COLO668 (cell line): ENCODE data around the gene VPS51.
A peak's percentile ranks its signal among the peaks of the same experiment; 100 is the strongest.
"Not testable (repeated sequence)": the region's sequence is repeated elsewhere in the genome, so short reads cannot be mapped to it uniquely, and the experiment has no call there.

Experiments
- DNase-seq: peaks from one replicate; lab custom pipeline; 2025; ENCODE audit not compliant: unreplicated experiment; lab: John Stamatoyannopoulos, UW

The VPS51 gene

GRCh38 chr11:65118097-65118837, 22.3 kb downstream of the VPS51 start:
- no peak for DNase-seq

DNA sequence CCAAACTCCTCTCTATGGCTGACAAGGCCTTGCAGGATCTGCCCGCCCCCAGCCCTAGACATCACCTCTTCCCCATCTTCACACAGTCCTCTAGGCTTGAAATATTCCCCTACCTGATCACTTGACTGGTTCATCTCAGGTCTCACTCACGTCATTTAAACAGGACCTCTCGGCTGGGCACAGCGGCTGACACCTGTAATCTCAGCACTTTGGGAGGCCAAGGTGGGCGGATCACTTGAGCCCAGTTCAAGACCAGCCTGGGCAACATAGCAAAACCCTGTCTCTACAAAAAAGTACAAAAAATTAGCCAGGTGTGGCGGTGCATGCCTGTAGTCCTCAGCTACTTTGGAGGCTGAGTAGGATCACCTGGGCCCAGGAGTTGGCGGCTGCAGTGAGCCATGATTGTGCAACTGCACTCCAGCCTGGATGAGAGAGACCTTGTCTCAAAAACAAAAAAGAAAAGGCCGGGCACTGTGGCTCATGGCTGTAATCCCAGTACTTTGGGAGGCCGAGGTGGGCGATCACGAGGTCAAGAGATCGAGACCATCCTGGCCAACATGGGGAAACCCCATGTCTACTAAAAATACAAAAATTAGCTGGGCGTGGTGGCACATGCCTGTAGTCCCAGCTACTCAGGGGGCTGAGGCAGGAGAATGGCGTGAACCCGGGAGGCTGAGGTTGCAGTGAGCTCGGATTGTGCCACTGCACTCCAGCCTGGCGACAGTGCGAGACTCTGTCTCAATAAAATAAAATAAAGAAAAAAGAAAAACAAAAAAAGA, 23.1 kb downstream of the VPS51 start:
- not testable (repeated sequence) for DNase-seq

DNA sequence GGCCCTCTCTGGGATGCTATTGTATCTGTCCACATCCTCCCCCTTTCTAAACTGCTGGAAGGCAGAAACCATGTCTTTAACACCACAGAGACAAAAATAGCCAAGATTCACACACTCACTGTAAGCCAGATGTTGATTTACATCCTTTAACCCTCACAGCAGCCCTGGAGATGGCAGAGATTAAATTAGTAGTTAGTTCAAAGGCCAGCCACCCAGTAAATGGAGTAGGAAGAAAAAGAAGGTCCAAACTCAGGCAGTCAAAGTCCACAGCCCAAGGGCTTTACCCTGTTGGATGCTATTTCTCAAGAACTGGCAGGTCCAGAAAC, 23.6 kb downstream of the VPS51 start:
- no peak for DNase-seq

DNA sequence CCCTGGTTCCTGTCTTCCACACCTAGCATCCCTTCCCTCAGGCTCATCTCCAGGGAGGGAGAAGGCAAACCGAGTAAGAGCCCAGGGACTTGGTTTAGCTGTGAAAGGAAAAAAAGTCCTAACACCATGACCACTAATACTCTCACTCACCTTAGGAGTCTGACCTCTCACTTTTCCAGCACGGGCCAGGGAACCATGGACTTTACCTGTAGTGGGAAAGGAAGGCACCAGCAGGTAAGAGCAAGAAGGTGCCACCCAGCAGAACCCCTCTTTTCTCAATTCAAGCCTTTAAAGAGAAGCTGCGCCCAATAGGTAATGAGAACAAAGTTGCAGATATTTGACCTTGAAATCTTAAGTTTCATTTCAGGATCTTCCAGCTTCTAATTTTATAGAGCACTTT, 24.8 kb downstream of the VPS51 start:
- no peak for DNase-seq

- peak; percentile 34 for DNase-seq
Observed at GRCh38 chr11:65121447-65121864, 25.4 kb downstream of the VPS51 start.

- peak; percentile 98 for DNase-seq
Observed at GRCh38 chr11:65121865-65122696, 26.1 kb downstream of the VPS51 start, which contains the start of the genes FAU and MRPL49. Gene FAU (minus strand): TSS chr11:65122134. CDS start chr11:65121813, 321 bp downstream. Gene MRPL49 (plus strand): TSS chr11:65122321. CDS start chr11:65122347, 26 bp downstream.

DNA sequence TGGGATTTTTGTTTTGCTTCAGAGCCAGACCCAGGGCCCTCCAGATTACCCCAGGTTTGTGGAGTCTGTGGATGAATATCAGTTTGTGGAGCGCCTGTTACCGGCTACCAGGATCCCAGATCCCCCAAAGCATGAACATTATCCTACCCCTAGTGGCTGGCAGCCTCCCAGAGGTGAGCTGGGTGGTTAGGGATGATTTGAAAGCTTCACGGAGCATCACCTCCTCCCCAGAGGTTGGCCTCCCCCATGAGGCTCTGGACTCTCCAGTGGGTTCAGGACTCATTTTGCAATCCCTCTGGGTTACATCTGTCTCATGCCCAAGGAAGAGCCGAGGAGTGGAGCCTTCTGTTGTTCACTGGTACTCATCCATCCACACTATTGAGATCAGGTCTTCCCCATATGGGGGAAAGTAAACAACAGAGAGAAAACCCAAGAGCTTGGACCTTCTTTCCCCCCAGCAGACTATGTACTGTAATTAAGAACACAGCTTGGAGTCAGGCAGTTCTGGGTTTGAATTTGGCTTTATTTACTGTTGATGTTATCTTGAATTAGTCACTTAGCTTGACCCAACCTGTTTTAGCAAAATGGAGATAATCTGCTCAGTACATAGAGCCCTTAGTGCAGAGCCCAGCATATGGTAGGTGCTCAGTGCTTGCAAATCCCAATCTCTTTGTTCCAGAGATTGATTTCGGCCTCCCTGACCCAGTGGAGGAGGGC, 28.6 kb downstream of the VPS51 start:
- DNase-seq: no peak

DNA sequence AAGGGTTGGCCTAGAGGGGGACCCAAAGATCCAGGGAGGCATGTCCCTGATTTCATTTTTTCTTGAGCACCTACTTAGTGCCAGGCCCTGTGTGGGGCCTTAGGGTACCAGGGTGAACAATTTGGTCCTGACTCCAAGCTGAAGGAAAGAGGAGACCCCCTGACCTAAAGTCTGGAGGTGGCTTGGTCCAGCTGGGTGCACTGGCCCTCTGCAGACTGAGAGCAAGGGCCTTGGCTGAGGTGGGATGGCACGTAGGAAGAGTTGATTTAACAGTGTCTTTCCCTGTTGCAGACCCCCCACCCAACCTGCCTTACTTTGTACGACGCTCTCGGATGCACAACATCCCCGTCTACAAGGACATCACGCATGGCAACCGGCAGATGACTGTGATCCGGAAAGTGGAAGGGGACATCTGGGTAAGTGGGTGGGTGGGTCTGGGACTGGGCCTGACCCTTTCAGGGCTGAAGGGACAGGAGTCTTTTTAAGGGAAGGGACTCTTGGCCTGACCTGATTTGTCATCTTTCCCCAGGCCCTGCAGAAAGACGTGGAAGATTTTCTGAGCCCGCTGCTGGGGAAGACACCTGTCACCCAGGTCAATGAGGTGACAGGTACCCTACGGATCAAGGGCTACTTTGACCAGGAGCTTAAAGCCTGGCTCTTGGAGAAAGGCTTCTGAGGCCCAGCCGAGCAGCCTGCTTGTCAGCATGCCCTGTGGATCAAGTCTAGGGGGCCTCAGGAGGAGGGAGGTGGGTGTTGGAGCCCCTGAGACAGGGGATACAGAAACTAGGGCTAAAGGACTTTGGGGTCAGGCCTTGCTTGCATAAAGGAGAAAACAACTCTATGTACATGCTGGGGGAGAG, 29.4 kb downstream of the VPS51 start:
- DNase-seq: no peak

DNA sequence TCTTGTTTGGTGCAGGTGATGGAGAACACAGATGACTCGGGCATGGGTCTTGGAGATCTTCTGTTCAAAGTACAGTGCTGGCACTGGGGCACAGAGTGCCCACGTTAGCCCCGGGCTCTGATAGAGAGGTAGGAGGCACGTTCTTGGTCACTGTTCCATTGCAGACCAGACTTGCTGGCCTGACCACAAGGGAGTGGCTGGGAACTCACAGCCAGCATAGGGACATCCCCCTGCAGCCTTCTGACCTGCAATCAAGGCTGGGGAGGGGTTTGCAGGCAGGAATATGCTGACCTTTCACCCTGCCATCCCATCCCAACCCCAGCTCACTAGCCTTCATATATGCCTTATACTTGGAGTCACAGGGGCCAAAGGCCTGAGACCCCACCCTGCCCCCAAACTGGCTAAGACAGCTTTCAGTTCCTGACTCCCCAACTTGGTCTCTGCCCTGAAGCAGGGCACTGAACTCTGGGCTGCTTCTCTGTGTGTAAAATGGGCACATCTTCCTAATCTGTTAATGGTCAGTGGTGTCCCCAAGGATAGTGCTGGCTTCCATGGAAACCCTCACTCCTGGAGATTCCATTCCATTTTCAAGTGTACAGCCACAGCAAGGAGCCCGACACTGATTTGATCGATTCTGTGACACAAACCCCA, 30.7 kb downstream of the VPS51 start:
- DNase-seq: no peak

GRCh38 chr11:65127473-65128181, 31.6 kb downstream of the VPS51 start:
- DNase-seq: no peak

DNA sequence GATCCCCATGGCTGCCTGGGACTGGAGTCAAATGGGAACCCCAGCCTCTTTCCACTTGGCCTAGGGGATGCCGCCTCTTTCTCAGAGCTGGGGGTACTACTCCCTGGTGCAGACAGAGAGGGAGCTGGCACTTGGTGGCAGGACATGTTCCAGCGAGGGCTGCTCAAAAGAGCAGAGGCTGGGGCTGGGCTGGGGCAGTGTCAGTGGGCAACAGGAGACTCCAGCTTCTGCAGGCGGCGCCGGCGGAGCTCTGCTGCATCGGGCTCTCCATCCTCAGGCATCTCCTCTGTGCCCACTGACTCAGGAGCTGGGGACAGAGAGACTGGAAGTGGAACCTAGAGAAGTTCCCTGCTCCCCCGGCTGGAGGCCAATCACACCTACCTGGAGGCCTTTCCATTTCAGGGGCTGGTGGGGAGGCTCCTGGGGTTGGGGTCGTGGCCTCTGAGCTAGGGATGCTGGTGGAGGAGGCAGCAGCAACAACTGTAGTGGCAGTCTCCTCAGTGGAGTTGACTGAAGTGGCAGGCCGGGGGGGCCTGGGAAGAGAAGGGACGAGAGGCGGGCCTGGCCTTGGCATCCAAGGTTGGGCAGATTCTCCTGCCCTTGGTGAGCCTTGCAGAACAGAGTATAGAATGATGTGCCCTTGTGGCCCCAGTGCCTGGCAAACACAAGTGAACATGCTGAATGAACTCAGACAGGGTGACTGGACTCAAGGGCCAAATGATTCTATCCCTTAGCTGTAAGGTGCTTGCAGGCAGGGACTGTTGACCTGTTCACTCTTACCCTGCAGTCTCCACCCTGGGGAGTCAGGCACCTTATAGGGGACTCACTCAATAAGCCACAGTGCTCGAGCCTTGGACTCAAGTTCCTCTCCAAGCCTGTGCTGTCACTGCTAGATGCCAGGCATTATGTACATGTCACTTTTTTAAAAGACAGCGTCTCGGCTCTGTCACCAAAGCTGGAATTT, 32.5 kb downstream of the VPS51 start:
- no peak for DNase-seq

DNA sequence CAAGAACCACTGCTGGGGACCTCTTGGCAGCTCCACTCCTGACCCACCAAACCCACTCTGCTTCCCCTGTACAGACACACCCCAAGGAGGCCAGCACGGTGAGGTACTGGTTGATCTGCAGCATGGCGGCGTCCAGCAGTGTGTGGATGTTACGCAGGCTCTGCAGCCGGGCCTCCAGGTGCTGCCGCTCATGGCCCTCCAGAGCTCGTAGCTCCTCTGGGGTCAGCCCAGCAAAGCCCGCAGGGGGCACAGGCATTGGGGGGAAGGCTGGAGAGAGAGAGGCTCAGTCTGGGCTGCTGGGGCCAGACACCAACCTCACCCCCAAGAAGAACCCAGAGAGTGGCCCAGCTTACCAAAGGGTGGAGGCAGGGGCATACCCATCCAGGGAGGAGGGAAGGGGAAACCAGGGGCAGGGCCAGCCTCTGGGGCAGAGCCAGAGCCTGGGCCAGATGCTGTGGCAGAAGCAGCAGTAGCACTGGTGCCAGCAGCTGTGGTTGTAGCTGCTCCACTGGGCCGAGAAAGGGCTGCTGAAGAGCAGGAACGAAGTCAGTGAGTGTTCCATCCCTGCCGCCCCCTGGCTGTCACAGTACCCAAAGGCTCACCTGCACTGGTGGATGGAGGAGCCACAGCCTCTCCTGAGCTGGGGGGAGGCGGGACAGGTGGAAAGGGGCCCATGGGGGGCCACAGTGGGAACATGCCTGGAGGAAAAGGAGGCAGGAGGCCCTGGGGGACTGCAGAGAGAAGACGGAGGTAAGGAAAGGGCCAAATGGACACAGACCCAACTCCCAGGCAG, 33.8 kb downstream of the VPS51 start:
- no peak for DNase-seq

DNA sequence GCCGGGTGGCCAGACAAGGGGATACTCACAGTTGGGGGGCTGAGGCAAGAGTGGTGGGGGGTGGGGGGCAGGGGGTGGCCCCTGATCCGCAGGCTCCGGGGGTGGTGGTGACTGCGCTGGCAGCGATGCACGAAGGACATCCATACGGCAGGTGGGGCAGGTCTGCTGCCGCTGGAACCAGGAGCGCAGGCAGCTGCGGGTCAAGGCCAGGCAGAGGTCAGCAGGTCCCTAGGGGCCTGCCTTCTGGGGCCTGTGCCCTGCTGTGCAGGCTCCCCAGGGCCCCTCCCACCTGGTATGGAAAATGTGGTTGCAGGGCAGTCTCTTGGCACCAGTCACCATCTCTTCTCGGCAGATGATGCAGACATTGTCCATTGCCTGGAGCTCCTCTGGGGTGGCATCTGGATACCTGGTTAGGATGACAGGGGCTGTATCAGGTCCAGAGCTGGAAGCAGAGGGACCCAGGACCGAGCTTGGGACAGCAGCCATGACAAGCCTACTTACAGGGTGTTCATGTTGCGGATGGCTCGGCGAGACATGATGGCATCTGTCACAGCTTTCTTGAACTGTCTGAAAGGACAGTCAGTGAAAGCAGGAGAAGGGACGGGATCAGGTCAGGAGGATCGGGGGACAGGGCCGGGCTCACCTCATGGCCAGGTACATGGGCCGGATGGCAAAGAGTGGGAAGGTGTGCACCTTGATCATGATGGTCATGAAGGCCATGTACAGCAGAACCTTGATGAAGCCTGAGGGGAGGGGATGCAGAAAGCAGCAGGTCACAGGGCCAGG, 34.8 kb downstream of the VPS51 start:
- no peak for DNase-seq

DNA sequence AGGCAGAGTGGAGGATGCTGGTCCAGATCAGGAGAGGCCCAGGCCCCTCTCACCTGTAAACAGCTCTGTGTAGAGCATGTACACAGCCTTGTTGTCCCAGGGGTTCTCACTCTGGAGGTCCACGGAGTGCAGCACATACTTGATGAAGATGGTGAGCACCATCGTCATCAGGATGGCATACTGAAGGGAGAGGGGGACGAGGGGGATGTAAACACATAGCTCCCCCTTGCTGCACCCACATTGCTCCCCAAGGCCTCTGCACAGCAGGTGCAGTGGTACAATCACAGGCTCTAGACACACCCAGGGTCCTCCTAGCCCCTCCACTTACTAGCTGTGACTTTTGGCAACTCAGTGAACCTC, 35.4 kb downstream of the VPS51 start:
- DNase-seq: no peak

DNA sequence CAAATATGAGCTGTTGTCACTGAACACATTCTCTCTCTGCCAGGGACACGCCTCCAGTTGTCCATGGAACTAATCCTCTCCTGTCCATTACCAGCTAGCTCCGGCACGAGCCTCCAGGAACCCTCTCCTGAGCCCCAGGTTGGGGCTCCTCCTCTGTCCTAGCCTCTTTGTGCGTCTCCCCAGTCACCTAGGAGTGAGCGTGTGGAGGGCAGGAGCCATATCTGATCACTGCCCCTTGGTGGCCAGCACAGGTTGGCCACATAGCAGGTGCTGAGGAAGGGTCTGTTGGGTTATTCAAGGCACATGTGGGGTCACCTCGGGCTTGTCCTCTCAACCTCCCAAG, 35.9 kb downstream of the VPS51 start:
- no peak for DNase-seq

DNA sequence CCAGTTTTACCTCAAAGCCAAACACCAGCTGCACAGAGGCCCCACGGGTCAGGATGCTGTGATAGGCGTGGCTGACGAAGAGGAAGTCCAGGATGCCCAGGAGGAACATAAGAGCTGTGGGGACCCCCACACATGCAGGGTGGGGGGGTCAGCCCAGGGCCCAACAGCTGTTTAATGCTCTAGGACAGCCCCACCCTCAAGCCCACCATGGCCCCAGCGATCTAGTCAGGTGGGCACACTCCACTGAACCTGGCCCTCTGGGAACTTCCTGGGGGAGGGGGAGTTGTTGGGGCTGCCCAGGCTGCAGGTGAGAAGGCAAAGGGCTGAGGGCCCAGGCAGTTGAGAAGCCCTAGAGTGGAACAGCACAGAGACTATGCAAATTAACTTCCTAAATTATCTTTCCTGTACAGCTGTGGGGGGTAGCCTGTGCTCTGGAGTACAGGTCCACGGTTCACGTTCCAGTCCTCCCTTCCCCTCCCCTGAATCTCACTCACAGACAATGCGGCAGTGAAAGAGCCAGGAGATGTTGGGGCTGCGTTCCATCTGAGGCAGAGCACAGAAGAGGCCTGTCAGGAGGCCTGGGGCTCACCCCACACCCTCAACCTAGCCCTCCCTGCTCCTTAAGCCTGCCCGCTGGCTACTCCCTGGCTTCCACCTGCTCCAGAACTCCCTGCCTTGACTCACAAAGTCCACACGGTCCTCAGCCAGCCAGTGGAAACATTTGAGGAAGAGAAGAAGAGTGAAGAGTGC, 36.4 kb downstream of the VPS51 start:
- DNase-seq: no peak
